Stimulated activated CD8-positive, alpha-beta memory T cell treated with anti-CD3 and anti-CD28 coated beads, Interleukin-4, amount 100 ng/mL, for 4 hours (primary cell): Measurements from ENCODE around the gene NDUFB4.

Experiments used
- DNase-seq, 2 donors: peaks; one replicate each; pipeline ENCODE4 v3.0.0-alpha.2; 2020; ENCODE audit warnings: low read depth in 2 of 2, low spot score in 1 of 2

The NDUFB4 gene

DNA sequence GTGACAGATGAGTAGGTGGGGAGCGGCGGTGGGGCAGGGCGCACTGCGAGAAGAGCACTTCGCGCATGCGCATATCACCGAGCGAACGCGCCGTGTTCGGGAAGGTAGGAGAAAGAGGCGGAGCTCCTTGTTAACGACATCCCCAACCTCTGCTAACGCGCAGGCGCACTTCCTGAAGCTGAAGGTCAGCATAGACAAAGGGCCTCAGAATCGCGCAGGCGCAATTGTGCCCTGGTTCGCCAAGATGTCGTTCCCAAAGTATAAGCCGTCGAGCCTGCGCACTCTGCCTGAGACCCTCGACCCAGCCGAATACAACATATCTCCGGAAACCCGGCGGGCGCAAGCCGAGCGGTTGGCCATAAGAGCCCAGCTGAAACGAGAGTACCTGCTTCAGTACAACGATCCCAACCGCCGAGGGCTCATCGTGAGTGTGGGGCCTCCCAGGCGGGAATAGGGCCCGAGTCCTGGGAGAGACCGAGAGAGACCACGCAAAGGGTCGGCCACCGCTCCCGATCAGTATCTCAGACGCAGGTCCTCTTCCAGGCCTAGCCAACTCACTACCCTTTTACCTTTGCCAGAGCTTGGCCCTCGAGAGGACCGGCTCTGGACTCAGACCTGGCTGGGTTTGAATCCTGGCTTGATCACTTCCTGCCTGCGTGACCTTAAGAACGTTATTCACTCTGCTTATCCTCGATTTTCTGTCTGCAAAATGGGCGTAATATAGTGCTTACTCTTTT is at the start of gene NDUFB4:
NDUFB4 (plus strand) TSS at position 221 of the 737 bp plus-strand sequence; CDS start at position 245, 24 bp downstream.
- peak; percentile 94 for DNase-seq

DNA sequence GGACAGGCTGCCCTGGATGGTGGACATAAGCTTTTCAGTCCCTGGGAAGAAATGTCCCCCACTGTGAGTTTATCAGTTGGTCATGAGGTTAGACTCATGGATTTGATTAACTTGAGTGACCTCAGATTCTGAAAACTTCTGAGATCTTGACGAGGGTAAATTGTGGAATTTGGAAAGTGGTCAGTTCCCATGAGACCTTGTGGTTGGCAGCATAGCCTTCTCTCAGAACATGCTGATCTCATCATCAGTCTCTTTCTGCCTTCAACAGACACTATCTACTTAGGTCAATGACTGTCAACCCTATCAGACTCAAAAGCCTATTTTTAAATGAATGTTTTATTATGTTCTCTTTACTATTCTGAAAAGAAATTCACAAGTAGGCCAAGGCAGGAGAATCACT is 45.6 kb upstream of the NDUFB4 start:
- DNase-seq, result no peak

DNA sequence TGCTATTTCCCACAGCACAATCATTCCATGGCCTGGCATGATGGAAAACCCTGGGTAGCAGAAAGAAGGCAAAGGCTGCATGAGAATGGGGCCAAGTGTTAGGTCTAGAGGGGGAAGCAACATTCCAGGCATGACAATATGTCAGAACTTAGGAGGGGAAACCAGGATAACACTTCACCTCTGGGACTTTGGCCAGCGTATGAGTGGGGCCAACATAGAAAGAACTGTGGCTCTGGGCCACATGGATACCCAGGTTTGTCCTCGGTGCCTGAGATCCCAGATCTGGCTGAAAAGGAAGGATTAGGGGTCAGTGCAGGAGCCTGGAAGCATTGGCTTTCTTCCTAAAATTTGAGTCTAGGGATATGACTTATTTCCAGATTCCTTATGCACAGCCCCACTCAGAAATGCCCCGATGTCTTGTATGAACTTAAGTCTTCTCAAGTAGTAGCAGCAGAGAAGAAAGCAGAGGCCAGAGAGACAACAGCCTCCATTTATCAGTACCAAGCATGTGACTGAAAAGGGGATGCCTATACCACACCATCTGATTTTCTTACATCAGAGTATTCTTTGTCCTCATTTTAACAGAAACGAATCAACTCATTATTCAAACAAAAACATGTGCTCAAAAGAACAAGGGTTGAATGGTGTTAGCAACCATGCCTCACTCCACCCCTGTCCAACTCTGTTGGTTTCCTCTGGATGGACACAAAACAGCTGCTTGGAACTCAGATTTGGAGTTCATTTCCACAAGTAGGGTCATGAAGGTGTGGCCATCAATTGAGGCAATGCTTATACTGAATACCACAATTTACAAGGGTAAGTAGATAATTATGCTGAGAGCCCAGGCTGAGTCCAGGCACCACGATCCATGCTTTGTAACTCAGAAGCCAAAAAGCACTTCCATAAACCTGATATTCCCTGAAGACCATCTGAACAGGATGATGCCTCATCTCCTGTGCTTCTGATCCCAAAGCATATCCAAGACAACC is 43.7 kb upstream of the NDUFB4 start:
- no peak for DNase-seq

DNA sequence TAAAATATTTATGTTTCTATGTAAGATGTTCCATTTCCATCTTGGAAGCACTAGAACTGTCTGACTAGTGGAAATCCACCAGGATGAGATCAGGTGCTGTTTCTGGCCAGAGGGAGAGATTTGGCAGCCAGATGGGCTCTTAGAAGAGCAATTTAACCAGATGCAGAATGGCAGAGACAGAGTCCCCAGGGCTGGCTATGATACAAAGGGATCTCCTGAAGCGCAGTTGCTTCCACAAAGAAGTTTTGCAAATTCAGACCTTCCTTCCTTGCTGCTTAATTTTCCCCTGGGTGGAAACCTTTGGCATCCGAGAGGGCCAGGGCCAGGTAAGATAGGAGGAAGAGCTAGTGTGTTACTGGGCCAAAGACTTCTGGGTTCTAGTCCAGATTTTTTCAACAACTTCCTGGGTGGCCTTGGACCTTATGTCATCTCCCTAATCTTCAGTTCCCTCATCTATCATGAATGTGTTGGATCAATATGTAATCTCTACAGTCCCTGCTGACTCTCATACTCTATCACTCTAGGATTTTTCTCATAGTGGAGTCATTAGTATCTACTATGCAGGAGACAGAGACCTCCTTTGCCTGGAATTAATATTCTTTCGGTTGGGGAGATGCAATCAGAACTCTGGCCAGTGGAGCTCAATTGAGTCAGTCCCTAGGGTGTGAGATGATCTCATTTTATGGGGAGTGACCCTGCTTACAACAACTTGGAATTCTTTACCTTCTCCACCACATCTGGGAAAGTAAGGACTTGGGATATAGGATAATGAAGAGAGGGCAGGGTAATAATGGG is 41.1 kb upstream of the NDUFB4 start:
- no peak for DNase-seq

DNA sequence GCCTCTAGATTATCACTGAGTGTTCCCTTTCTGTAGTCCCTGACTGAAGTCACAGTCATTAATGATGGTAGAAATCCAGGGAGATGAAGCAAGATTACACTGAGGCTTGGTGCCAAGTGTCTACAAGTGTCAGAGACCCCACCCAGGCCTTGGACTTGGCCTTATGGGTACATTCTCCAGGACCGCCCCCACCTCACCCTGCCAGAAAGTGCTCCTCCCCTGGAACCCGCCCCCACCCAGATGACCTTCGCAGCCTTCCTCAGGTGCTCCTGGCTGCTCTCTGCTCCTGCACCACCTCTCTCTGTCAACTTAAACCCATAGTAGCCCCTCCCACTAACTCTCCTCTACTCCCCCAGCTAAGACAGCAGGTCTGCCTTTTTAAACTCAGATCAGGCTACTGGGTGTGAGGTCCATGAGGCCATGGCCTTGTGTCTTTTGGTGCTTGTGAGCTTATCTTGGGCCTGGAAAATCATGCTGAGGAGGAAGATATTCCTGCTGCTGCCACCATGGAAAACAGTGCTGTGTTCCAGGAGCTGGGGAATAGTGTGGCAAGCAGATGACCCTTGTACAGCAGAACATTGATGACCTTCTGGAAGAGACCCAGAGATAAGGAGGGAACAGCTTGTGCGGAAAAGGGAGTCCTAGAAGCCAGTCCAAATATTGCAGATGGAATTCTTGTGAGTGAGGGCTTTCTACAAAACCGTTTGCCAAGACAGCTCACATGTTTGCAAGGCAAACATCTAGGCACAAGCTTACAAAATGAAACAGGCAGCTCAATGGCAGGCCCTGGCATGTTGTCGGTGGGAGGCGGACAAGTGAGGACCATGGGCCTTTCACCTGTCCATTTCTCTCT is 40.3 kb upstream of the NDUFB4 start:
- DNase-seq, result no peak

DNA sequence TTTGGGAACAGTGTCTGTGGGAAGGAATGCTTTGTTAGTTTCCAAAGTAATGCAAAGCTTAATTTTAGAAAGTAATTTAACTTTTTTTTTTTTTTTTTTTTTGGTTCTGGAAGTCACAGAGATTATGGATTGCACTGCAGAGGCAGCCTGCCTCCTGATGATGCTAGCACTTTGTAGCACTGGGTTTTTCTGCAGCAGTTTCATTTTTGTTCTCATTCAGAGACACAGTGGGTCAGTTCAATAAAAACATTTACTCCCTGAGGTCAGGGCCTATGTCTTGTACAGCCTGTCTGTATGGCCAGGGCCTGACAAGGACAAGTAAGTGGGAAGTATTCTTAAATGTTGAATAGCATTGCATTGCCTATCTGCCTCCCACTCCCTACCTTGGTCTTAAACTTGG is 39.0 kb upstream of the NDUFB4 start:
- DNase-seq, result no peak

DNA sequence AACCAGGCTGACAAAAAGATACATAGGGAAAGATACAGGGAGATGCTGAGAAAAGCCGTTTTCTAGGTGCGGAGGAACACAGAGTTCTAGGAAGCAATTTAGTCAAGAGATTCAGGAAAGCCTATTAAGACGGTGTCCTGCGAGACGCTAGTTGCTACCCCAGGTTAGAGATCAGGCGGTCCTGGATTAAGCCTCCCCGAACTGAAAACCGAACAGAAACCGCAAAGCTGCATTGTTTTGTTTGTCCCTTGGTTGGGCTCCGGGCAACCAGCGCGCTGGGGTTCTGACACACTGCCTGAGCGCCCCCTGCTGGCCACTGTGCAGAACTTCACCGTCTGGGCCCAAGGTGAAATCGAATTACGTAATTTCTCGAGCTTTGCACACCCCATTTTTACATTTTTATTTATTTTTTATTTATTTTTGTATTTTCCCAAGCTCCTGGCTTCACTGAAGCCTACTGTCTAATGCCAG is 37.3 kb upstream of the NDUFB4 start:
- DNase-seq, result peak; percentile 61 to 74

DNA sequence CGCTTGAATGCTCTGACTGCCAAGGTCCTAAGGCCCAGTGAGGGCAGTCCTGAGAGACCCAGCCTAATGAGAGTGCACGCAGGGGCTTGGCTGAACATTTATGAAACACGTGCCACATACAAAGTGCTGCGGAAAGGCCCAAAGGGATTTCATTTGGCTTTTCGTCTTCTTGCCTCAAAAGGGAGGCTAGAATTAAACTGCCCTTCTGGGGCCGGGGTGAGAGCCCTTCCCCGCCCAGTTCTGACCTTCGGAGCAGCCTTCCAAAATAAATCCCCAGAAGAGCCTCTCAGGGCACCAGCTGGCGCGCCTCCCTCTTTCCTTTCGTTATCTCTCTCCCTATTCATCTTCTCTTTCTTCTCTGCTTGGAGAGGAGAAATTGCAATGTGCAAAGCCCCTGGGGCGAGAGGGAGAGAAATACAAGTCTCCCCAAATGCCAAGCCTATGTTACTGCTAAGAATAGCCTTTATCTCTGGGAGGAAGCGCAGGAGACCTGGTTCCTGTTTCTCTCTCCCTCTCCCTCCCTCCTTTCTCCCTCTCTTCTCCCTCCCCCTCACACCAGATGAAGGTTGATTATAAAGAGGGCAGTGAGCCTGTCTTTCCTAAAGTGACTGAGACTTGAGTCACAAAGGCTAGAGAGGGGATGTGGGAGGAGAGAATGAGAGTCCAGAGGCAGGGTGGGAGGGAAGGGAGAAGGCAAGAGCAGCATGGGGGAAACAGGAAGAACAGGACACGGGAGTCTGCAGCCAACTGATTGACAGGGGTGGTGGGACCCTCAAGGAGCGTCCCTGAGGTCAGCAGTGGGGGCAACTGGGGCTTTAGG is 36.7 kb upstream of the NDUFB4 start:
- DNase-seq, result no peak

DNA sequence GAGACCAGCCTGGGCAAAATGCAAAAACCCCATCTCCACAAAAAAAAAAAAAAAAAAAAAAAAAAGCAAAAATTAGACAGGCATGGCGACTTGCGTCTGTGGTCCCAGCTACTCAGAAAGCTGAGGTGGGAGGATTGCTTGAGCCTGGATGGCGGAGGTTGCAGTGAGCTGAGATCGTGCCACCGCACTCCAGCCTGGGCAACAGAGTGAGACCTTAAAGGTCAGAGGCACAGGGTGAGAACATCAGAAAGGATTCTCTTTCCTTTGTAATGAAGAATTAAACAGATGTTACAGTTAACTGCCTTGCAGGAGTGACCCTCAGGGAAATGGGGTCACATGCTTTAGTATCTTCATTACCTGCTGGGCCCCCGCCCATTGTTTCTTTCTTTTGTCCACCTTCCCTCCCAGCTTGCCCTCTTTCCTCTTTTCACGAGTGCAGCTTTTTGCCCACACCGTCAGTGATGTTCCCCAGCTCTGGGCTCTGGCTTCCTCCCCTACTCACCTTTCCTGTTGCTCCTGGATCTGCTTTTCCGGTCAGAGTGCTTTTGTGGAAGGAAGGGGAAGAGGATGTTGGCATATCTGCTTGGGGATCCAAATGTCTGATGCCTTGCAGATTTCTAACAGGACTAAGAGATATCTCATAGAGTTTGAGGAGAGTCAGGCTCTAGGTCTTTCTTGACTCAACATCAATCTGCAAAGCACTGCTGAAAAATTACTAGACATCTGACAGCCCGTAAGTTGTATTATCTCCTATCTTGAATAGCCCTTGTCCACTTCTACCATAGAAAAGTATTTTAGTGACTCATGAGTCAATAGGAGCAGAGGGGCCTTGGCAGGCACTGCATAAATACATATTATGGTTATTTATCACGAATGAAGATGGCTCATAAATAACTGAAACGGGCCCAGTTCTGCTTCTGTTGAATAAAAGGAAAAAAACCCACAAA is 35.6 kb upstream of the NDUFB4 start:
- DNase-seq, result no peak

DNA sequence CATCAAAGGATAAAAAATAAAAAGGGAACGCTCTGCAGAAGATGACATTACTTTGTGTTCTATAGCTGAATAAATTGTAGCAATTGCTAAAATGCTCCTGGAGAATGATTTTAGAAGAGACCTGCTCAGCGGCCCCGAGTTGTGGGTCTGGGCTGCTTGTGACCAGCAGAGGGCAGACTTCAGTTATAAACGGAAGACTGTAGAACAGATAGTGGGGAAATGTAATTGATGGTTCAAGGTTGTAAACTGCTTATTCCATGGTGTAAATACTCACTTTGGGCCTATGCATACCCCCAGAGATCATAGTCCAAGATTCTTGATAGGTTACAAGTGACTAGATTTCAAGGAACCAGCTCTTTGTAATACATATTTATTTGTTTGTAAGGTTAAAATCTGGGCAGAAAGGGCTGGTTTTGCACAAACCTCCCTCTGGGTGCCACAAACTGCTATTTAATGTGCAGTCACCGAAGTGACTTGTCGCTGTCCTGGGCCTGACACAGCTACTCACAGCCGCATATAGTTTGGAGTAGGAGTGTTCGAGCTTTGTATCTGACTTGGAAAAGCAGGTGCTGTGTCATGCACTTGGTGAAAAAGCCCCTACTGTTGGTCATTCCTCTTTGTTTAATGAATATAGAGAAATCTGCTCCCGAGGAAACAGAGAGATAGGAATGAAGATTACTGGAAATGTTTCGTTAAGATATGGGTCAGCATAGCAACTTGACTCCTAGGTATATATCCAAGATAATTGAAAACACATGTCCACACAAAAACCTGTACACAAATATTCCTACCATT is 34.7 kb upstream of the NDUFB4 start:
- DNase-seq, result peak; percentile 34 to 45

DNA sequence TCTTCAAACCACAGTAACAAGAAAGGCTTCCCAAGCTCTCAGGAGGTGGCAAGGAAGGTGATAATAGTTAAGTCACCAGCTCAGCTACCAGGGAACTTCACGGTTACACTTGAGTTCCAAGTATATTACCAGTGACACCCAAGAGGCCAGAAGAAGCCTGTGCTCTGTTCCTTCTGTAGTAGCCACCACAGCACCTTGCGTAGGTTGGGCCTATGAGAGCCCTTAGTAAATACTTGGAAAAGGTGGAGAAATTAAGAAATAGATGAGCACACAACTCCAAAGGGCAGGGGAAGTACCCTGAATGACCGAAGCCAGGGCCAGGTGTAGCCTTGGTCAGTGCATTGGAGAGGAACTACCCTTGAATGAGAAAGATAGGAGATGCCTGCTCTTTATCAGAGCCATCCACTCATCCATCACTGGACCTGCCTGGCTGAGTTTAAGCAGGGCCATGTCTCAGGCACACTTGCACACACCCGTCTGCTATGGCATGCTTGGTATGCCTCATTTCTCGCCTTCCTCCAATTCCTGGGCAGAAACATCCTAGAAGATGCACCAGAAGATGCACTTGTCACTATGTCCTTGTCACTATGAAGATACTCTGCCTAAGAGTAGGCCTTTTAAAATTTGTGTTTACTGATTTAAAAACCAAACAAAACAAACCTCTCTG is 32.6 kb upstream of the NDUFB4 start:
- no peak for DNase-seq

DNA sequence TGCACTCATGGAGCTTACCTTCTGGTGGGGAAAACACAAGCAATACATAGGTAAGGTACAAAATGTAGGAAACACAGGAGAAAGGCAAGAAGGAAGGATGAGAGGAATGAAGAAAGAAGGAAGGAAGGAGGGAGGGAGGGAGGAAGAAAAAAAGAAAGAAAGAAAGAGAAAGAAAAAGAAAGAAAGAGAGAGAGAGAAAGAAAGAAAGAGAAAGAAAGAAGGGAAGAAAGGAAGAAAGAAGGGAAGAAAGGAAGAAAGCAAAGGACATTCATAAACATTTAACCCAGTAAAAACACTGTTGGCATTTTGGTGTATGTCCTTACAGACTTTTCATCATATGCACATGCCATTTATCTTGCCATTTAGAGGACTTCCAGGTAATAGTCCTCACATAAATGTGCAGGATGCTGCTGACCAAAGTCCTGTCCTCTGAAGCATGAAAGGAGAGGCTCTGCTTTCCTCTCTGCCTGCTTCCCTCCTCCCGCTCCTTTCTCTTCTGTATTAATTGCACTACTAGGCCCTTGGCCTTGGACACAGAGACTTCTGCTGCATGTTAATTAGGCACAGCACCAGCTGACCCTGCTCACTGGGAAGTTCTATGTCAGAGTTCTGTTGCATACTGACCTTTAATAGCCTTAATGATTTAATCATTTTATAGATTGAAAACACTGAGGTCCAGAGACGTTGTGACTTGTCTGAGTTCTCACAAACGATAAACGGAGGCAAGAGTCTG is 29.7 kb upstream of the NDUFB4 start:
- no peak for DNase-seq

DNA sequence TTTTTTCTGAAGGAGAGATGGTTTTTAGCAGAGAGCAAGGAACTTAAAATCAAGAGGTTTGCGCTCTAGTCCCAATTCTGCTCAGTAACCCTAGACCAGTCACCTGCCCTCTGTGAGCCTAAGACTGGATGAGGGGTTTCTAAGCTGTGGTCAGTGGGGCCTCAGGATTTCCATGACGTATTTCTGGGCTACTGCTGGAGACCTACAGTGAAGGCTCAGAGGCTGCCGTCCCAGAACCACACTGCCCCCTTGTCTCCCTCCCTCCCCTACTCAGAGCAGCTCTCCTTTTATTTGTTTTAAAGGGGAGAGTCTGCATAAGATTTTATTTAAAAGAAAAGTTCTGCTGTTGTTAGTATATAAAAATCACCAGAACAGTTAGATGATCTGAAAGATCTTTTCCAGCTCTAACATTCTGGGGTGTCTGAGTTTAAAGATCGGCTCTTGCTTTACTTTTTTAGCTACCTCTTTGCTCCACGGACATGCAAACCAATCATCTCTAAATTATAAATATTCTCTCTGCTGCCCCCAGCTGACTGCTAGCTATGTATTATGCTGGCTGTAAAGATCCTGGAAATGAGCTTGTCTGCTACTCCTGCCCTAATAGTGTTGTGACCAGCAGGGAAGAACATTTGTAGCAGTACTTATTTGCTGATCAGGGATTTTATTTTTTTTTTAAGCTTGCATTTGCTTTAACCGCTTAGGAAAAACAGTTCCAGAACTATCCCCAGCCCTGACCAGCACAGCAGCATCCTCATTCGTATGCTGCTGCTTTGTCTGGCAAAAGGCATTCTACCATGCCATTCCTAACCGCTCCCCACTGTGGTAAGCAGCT is 28.6 kb upstream of the NDUFB4 start:
- no peak for DNase-seq

DNA sequence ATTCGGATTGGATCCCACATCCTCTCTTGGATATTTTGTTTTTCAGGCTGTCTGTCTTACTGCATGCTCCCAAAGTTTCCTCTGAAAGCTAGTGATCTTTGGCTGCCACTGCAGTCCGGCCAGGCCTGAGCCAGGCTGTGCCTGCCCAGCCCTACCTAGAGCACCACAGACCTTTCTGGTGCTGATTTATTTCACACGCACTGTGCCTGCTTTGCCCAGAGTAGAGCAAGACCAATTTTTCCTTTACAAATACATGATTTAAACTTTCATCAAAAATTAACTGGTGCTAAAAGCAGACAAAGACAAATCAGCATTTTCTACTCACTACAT is 28.0 kb upstream of the NDUFB4 start:
- no peak for DNase-seq

DNA sequence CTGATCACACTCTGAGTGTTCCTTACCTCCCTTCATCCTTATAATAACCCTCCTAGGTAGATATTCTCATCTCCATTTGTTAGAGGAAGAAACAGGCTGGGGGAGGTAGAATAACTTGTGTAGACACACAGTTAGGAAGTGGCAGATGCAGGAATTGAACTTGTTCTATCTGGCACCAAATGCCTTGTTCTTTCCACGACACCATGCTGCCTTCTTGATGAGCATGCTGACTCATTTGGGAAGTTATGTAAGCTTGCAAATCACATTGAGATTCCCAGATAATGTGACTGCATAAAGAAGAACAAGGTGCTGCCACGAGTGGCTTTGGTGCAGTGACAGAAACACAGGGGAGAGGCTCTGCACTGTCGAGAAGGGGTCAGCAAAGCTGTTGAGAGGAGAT is 27.5 kb upstream of the NDUFB4 start:
- no peak for DNase-seq
